H9 (cell line): ENCODE results near the gene ADIG. TPM values are rescaled to one million over a fixed set of nuclear protein-coding genes. Genes with fewer than 3 reads are reported as not detected.

ENCODE experiments used
- DNase-seq: peaks from one replicate; pipeline ENCODE4 v3.0.0-alpha.2; 2017
- H2AFZ ChIP-seq: one replicate; pipeline ENCODE4 v1.6.1; 2013; ENCODE audit warnings: mild to moderate bottlenecking, low read length, control low read depth, moderate library complexity
- H2AK5ac ChIP-seq: 2 replicates; pipeline ENCODE4 v1.6.1; 2013; ENCODE audit warnings: low read length, control low read depth, mixed read lengths; ENCODE audit not compliant: insufficient read length
- H2BK120ac ChIP-seq: one replicate; pipeline ENCODE4 v1.6.1; 2013; ENCODE audit warnings: low read depth, mild to moderate bottlenecking, low read length, control low read depth, inconsistent platforms; ENCODE audit not compliant: poor library complexity, severe bottlenecking
- H2BK12ac ChIP-seq: 2 replicates; pipeline ENCODE4 v1.6.1; 2013; ENCODE audit warnings: low read length, control low read depth, mixed read lengths, low read depth; ENCODE audit not compliant: insufficient read length
- H2BK15ac ChIP-seq: 2 replicates; pipeline ENCODE4 v1.6.1; 2013; ENCODE audit warnings: low read depth, low read length, control low read depth
- H2BK20ac ChIP-seq: one replicate; pipeline ENCODE4 v1.6.1; 2013; ENCODE audit warnings: low read depth, mild to moderate bottlenecking, low read length, control low read depth, inconsistent platforms; ENCODE audit not compliant: poor library complexity, severe bottlenecking
- H2BK5ac ChIP-seq: 2 replicates; pipeline ENCODE4 v1.6.1; 2013; ENCODE audit warnings: low read length, control low read depth, mixed read lengths; ENCODE audit not compliant: insufficient read length
- H3K14ac ChIP-seq: 2 replicates; pipeline ENCODE4 v1.6.1; 2013; ENCODE audit warnings: low read length, control low read depth; ENCODE audit not compliant: insufficient read depth
- H3K18ac ChIP-seq: 2 replicates; pipeline ENCODE4 v1.6.1; 2013; ENCODE audit warnings: low read depth, mild to moderate bottlenecking, mixed read lengths, low read length, control low read depth; ENCODE audit not compliant: insufficient read length
- H3K23ac ChIP-seq: 2 replicates; pipeline ENCODE4 v1.6.1; 2013; ENCODE audit warnings: low read length, control low read depth, mixed read lengths, low read depth; ENCODE audit not compliant: insufficient read length
- H3K23me2 ChIP-seq: 2 replicates; pipeline ENCODE4 v1.6.1; 2013; ENCODE audit warnings: low read depth, mild to moderate bottlenecking, mixed read lengths, low read length, control low read depth; ENCODE audit not compliant: insufficient read length, poor library complexity, severe bottlenecking
- H3K27ac ChIP-seq: 2 replicates; pipeline ENCODE4 v1.5.1; 2013; ENCODE audit warnings: low read length, control low read depth, mixed read lengths, low read depth; ENCODE audit not compliant: insufficient read length
- H3K27me3 ChIP-seq: 2 replicates; pipeline ENCODE4 v1.6.1; 2013; ENCODE audit warnings: low read length, control low read depth, inconsistent platforms; ENCODE audit not compliant: insufficient read depth
- H3K4ac ChIP-seq: 2 replicates; pipeline ENCODE4 v1.6.1; 2013; ENCODE audit warnings: low read depth, mild to moderate bottlenecking, control low read depth, inconsistent platforms, low read length, moderate library complexity
- H3K4me1 ChIP-seq: 2 replicates; pipeline ENCODE4 v1.6.1; 2013; ENCODE audit warnings: low read length, control low read depth, inconsistent platforms; ENCODE audit not compliant: insufficient read depth
- H3K4me2 ChIP-seq: 2 replicates; pipeline ENCODE4 v1.6.1; 2013; ENCODE audit warnings: low read length, control low read depth, mixed read lengths; ENCODE audit not compliant: insufficient read length, insufficient read depth
- H3K56ac ChIP-seq: 2 replicates; pipeline ENCODE4 v1.6.1; 2013; ENCODE audit warnings: low read depth, mild to moderate bottlenecking, mixed read lengths, low read length, control low read depth; ENCODE audit not compliant: insufficient read length
- H3K79me1 ChIP-seq: 2 replicates; pipeline ENCODE4 v1.6.1; 2013; ENCODE audit warnings: low read depth, mild to moderate bottlenecking, moderate library complexity, low read length, control low read depth, inconsistent platforms; ENCODE audit not compliant: insufficient read depth, poor library complexity, severe bottlenecking
- H3K79me2 ChIP-seq: 2 replicates; pipeline ENCODE4 v1.6.1; 2013; ENCODE audit warnings: low read length, control low read depth, inconsistent platforms; ENCODE audit not compliant: insufficient read depth
- H3K9ac ChIP-seq: 2 replicates; pipeline ENCODE4 v1.6.1; 2013; ENCODE audit warnings: low read length, control low read depth, mixed read lengths; ENCODE audit not compliant: insufficient read length; ENCODE audit errors: extremely low read depth
- H3K9me3 ChIP-seq: one replicate; pipeline ENCODE4 v1.6.1; 2013; ENCODE audit warnings: low read depth, low read length, inconsistent platforms; ENCODE audit not compliant: control insufficient read depth
- H3T11ph ChIP-seq: one replicate; pipeline ENCODE4 v1.6.1; 2013; ENCODE audit warnings: mild to moderate bottlenecking, low read length, control low read depth, inconsistent platforms
- H4K20me1 ChIP-seq: one replicate; pipeline ENCODE4 v1.6.1; 2013; ENCODE audit not compliant: control insufficient read depth, insufficient read length, insufficient read depth
- H4K5ac ChIP-seq: 2 replicates; pipeline ENCODE4 v1.6.1; 2013; ENCODE audit warnings: low read depth, mild to moderate bottlenecking, mixed read lengths, low read length, control low read depth; ENCODE audit not compliant: insufficient read length
- H4K8ac ChIP-seq: replicated peaks from 2 replicates; pipeline ENCODE4 v1.6.1; 2013; ENCODE audit warnings: low read length, control low read depth, mixed read lengths, low read depth; ENCODE audit not compliant: insufficient read length
- H4K91ac ChIP-seq: 2 replicates; pipeline ENCODE4 v1.6.1; 2013; ENCODE audit warnings: low read depth, mild to moderate bottlenecking, moderate library complexity, mixed read lengths, low read length, control low read depth; ENCODE audit not compliant: insufficient read length
- H3K27ac Mint-ChIP-seq, 3 experiments: 2 replicates in 2 of 3; 3 replicates in 1 of 3; pipeline ENCODE4 v1.8.0; 2020 to 2021; ENCODE audit warnings: mixed read lengths in 3 of 3, mild to moderate bottlenecking in 1 of 3, moderate library complexity in 1 of 3
- H3K27me3 Mint-ChIP-seq: 2 replicates; pipeline ENCODE4 v1.8.0; 2021; ENCODE audit warnings: low read depth, mild to moderate bottlenecking, moderate library complexity, mixed read lengths
- H3K36me3 Mint-ChIP-seq, 3 experiments: 2 replicates in 2 of 3; 3 replicates in 1 of 3; pipeline ENCODE4 v1.8.0; 2020 to 2021; ENCODE audit warnings: low read depth in 3 of 3, mixed read lengths in 3 of 3; ENCODE audit not compliant: insufficient read depth in 1 of 3
- H3K4me1 Mint-ChIP-seq, 2 experiments: 2 replicates each; pipeline ENCODE4 v1.8.0; 2020; ENCODE audit warnings: mixed read lengths in 2 of 2
- H3K4me3 Mint-ChIP-seq, 2 experiments: 2 replicates in 1 of 2; 3 replicates in 1 of 2; pipeline ENCODE4 v1.8.0; 2020 to 2021; ENCODE audit warnings: mild to moderate bottlenecking in 2 of 2, mixed read lengths in 2 of 2, moderate library complexity in 1 of 2
- H3K9me3 Mint-ChIP-seq, 2 experiments: 2 replicates in 1 of 2; 3 replicates in 1 of 2; pipeline ENCODE4 v1.8.0; 2020; ENCODE audit warnings: mild to moderate bottlenecking in 2 of 2, mixed read lengths in 2 of 2, moderate library complexity in 1 of 2
- CTCF ChIP-seq: fragments of 200-600 bp; sonication (generic); conservative IDR thresholded peaks from 3 replicates; pipeline ENCODE4 v1.8.0; 2021; ENCODE audit warnings: antibody characterized with exemption, mild to moderate bottlenecking
- WGBS: extraction: QIAGEN DNeasy Blood & Tissue Kit; methylation state at CpG from one replicate; pipeline ENCODE4 v1.1.7; 2013; ENCODE audit warnings: missing lambda C conversion rate, low lambda C conversion rate, mixed read lengths; ENCODE audit not compliant: insufficient read length; ENCODE audit errors: extremely low coverage; 5-methylcytosine and 5-hydroxymethylcytosine counted together
- total RNA-seq: library from RNA; stranded (reverse); gene quantifications from 2 replicates; pipeline ENCODE4 v1.2.1, GENCODE V29; 2021

Gene ADIG
- total RNA-seq, 1 experiment from 2014 or later: not detected

- Mint-ChIP-seq H3K36me3 (no peaks in the 10 kb centered on the region), H3K9me3 (no peaks in the 10 kb centered on the region), H3K4me1 (peaks cover 22 to 28% of the 10 kb centered on the region in 2 experiments), H3K27me3 (peaks cover 1% of the 10 kb centered on the region; the same call in 1 of the 2 replicates), H3K4me3 (no peak overlapping the region), H3K27ac (no peak overlapping the region)
- Histone ChIP-seq H3K4ac (no peak overlapping the region), H3K9me3 (no peaks in the 10 kb centered on the region), H3K79me1 (no peaks in the 10 kb centered on the region), H3K4me2 (no peak overlapping the region), H2BK20ac (no peak overlapping the region), H4K5ac (no peak overlapping the region), H3K27me3 (no peaks in the 10 kb centered on the region), H2AK5ac (no peak overlapping the region), H3K9ac (no peak overlapping the region), H3K56ac (no peak overlapping the region), H3K79me2 (no peaks in the 10 kb centered on the region), H2BK120ac (no peak overlapping the region), H3K23me2 (no peaks in the 10 kb centered on the region), H3K4me1 (no peaks in the 10 kb centered on the region), H2AFZ (no peak overlapping the region), H3K23ac (no peak overlapping the region), H2BK5ac (no peak overlapping the region), H2BK12ac (no peak overlapping the region), H3T11ph (no peak overlapping the region), H4K91ac (no peak overlapping the region), H3K27ac (no peak overlapping the region), H2BK15ac (no peak overlapping the region), H4K20me1 (no peaks in the 10 kb centered on the region), H4K8ac (no peak overlapping the region), H3K14ac (no peak overlapping the region), H3K18ac (no peak overlapping the region)
- no peak for TF ChIP-seq CTCF
- no peak for DNase-seq
- WGBS: no CpG with 5 or more reads among the region's 4 CpGs
Measured at GRCh38 chr20:38583306-38583705, 2.3 kb downstream of the ADIG start.
